Adrenal gland (tissue), 5 donors: ENCODE data around the gene VPREB1.

Experiments used
- POLR2A ChIP-seq, 2 donors: fragments of 450-650 bp; IDR thresholded peaks; one replicate each; pipeline ENCODE4 v1.6.1; 2017; ENCODE audit warnings: antibody characterized with exemption in 2 of 2, mild to moderate bottlenecking in 2 of 2, moderate library complexity in 1 of 2
- TF ChIP-seq, protein P1 (sequence below), 6 experiments: fragments of 450-650 bp in 4 of 6; fragments of 200-600 bp in 2 of 6; sonication (generic) in 1 of 6; IDR thresholded peaks; 1 replicate in 5 of 6; 2 replicates in 1 of 6; pipeline versions ENCODE4 v1.5.1 to v1.8.0; 2016 to 2021; ENCODE audit warnings: antibody characterized with exemption in 6 of 6, mild to moderate bottlenecking in 2 of 6, moderate library complexity in 1 of 6
- donor health status: DM: no; HTN: no; CAD: no.

DNA sequence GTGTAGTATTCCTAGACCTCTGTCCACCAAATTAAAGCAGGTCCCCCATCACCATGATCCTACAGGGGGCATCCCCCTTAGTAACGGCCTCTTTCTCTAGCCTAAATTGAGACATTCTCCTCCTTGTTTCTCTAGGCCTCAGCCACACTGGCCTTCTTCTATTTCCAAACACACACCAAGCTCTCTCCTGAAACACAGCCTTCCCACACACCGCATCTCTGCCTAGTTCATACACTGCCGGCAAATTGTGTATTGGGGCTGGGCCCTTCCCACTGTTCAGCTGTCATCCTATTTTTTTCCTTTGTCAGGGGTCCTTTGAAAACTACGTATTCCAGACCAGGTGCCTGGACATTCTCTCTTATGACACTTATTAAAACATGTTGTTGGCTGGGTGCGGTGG, 11.5 kb upstream of the VPREB1 start:
- TF ChIP-seq, protein P1, sequence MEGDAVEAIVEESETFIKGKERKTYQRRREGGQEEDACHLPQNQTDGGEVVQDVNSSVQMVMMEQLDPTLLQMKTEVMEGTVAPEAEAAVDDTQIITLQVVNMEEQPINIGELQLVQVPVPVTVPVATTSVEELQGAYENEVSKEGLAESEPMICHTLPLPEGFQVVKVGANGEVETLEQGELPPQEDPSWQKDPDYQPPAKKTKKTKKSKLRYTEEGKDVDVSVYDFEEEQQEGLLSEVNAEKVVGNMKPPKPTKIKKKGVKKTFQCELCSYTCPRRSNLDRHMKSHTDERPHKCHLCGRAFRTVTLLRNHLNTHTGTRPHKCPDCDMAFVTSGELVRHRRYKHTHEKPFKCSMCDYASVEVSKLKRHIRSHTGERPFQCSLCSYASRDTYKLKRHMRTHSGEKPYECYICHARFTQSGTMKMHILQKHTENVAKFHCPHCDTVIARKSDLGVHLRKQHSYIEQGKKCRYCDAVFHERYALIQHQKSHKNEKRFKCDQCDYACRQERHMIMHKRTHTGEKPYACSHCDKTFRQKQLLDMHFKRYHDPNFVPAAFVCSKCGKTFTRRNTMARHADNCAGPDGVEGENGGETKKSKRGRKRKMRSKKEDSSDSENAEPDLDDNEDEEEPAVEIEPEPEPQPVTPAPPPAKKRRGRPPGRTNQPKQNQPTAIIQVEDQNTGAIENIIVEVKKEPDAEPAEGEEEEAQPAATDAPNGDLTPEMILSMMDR (IDR thresholded peaks at IDR 0.05), result no peak
- TF ChIP-seq POLR2A (IDR thresholded peaks at IDR 0.05), result no peak
